ENCODE results near the gene TUB. TPM values are rescaled to one million over a fixed set of nuclear protein-coding genes. Genes with fewer than 3 reads are reported as not detected.

Gene TUB
- total RNA-seq, 1 experiment from 2014 or later: 1.2 TPM

GRCh38 chr11:8090756-8091155 is 9.7 kb downstream of the TUB start:
- peak; percentile 24 for DNase-seq (ENCODE audit: low read depth)

- DNase-seq (ENCODE audit: low read depth): no peak
Measured at GRCh38 chr11:8091721-8092120, 10.7 kb downstream of the TUB start.

GRCh38 chr11:8092587-8093424 is 11.8 kb downstream of the TUB start:
- DNase-seq (ENCODE audit: low read depth): peak; percentile 66

GRCh38 chr11:8093931-8094575 is 13.0 kb downstream of the TUB start:
- DNase-seq (ENCODE audit: low read depth): no peak

GRCh38 chr11:8094656-8095055 is 13.6 kb downstream of the TUB start:
- DNase-seq (ENCODE audit: low read depth): no peak

GRCh38 chr11:8095371-8095770 is 14.4 kb downstream of the TUB start:
- DNase-seq (ENCODE audit: low read depth): no peak

GRCh38 chr11:8095806-8096522 is 15.0 kb downstream of the TUB start:
- DNase-seq (ENCODE audit: low read depth): no peak

GRCh38 chr11:8096575-8096974 is 15.6 kb downstream of the TUB start:
- DNase-seq (ENCODE audit: low read depth): no peak

- DNase-seq (ENCODE audit: low read depth): no peak
Measured at GRCh38 chr11:8097062-8097461, 16.1 kb downstream of the TUB start.

- no peak for DNase-seq (ENCODE audit: low read depth)
Measured at GRCh38 chr11:8097468-8097867, 16.5 kb downstream of the TUB start.

- no peak for DNase-seq (ENCODE audit: low read depth)
Measured at GRCh38 chr11:8097926-8098325, 16.9 kb downstream of the TUB start.

- no peak for DNase-seq (ENCODE audit: low read depth)
Measured at GRCh38 chr11:8098361-8098760, 17.4 kb downstream of the TUB start.

- no peak for DNase-seq (ENCODE audit: low read depth)
Measured at GRCh38 chr11:8098879-8099278, 17.9 kb downstream of the TUB start.

- DNase-seq (ENCODE audit: low read depth): peak; percentile 67
Measured at GRCh38 chr11:8099291-8099899, 18.4 kb downstream of the TUB start.

GRCh38 chr11:8100158-8100557 is 19.1 kb downstream of the TUB start:
- DNase-seq (ENCODE audit: low read depth): no peak

GRCh38 chr11:8100605-8101004 is 19.6 kb downstream of the TUB start:
- DNase-seq (ENCODE audit: low read depth): no peak

GRCh38 chr11:8101421-8101820 is 20.4 kb downstream of the TUB start:
- DNase-seq (ENCODE audit: low read depth): no peak

- DNase-seq (ENCODE audit: low read depth): no peak
Measured at GRCh38 chr11:8102296-8102915, 21.4 kb downstream of the TUB start.

GRCh38 chr11:8102965-8103364 is 22.0 kb downstream of the TUB start:
- no peak for DNase-seq (ENCODE audit: low read depth)

GRCh38 chr11:8103909-8104308 is 22.9 kb downstream of the TUB start:
- DNase-seq (ENCODE audit: low read depth): no peak

GRCh38 chr11:8105133-8105532 is 24.1 kb downstream of the TUB start:
- DNase-seq (ENCODE audit: low read depth): no peak

GRCh38 chr11:8105666-8106065 is 24.7 kb downstream of the TUB start:
- no peak for DNase-seq (ENCODE audit: low read depth)

Measured in Daoy (cell line).